IPS DF 6.9 (cell line): ENCODE measurements around the gene KLHL21.
"Not testable (repeated sequence)": the region's sequence is repeated elsewhere in the genome, so short reads cannot be mapped to it uniquely, and the experiment has no call there.

Source experiments
- DNase-seq: peaks from one replicate; pipeline ENCODE4 v3.0.0-alpha.2; 2013; ENCODE audit warnings: low read depth, low spot score
- H3K27ac ChIP-seq: one replicate; pipeline ENCODE4 v1.5.1; 2013; ENCODE audit warnings: low read length, control low read depth
- H3K27me3 ChIP-seq: 2 replicates; pipeline ENCODE4 v1.6.1; 2013; ENCODE audit warnings: mild to moderate bottlenecking, low read length; ENCODE audit not compliant: control insufficient read depth, insufficient read depth
- H3K36me3 ChIP-seq: 2 replicates; pipeline ENCODE4 v1.6.1; 2013; ENCODE audit warnings: low read length; ENCODE audit not compliant: control insufficient read depth, insufficient read depth
- H3K4me1 ChIP-seq: 2 replicates; pipeline ENCODE4 v1.6.1; 2013; ENCODE audit warnings: low read length; ENCODE audit not compliant: control insufficient read depth, insufficient read depth
- H3K4me3 ChIP-seq: 2 replicates; pipeline ENCODE4 v1.5.1; 2013; ENCODE audit warnings: mild to moderate bottlenecking, low read length
- H3K9me3 ChIP-seq: 2 replicates; pipeline ENCODE4 v1.6.1; 2013; ENCODE audit warnings: low read length, inconsistent platforms; ENCODE audit not compliant: control insufficient read depth, insufficient read depth
- WGBS: extraction: QIAGEN DNeasy Blood & Tissue Kit; methylation state at CpG from one replicate; pipeline ENCODE4 v1.1.7; 2013; ENCODE audit warnings: mixed read lengths, missing lambda C conversion rate; ENCODE audit not compliant: insufficient read length, insufficient coverage; 5-methylcytosine and 5-hydroxymethylcytosine counted together

The KLHL21 gene

GRCh38 chr1:6602669-6603237, at the start of gene KLHL21:
Gene KLHL21, minus strand, starts transcription at chr1:6602869. Its CDS starts 52 bp downstream, at chr1:6602817.
- no peak for DNase-seq
- no peak within 1 kb of the TSS for H3K27ac ChIP-seq
- H3K27me3 ChIP-seq: no peaks in the 10 kb centered on the region
- H3K9me3 ChIP-seq: no peaks in the 10 kb centered on the region
- H3K4me3 ChIP-seq: peak within 1 kb of the TSS; percentile 75
- H3K36me3 ChIP-seq: peaks cover 10% of the 10 kb centered on the region
- no CpG with 5 or more reads among the region's 84 CpGs for WGBS
- no peaks in the 10 kb centered on the region for H3K4me1 ChIP-seq

GRCh38 chr1:6651909-6652308, 49.2 kb upstream of the KLHL21 start:
- H3K9me3 ChIP-seq: no peaks in the 10 kb centered on the region
- no peak overlapping the region for H3K4me3 ChIP-seq
- H3K27me3 ChIP-seq: no peaks in the 10 kb centered on the region
- H3K36me3 ChIP-seq: peaks cover 11% of the 10 kb centered on the region; the same call in 1 of the 2 replicates
- no peaks in the 10 kb centered on the region for H3K4me1 ChIP-seq
- WGBS: no CpG with 5 or more reads among the region's 17 CpGs
- no peak for DNase-seq
- no peak overlapping the region for H3K27ac ChIP-seq

DNA sequence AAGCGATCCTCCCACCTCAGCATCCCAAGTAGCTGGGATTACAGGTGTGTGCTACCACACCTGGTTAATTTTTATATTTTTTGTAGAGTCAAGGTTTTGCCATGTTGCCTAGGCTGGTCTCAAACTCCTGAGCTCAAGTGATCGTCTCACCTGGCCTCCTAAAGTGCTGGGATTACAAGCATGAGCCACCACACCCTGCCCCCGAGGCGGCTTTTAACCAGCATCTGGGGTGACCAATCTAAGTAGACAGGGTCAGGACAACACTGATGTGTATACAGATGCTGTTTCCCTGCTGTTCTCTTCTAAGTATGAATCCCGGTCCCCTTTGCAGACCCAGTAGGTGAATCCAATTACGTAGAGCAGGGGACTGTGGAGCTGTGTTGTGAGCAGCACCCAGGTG, 45.9 kb upstream of the KLHL21 start:
- no CpG with 5 or more reads among the region's 6 CpGs for WGBS
- Histone ChIP-seq H3K4me1 (no peaks in the 10 kb centered on the region), H3K4me3 (no peak overlapping the region), H3K36me3 (peaks cover 26% of the 10 kb centered on the region), H3K27me3 (no peaks in the 10 kb centered on the region), H3K27ac (no peak overlapping the region), H3K9me3 (no peaks in the 10 kb centered on the region)
- DNase-seq: no peak

- no peak for DNase-seq
- no peak overlapping the region for H3K27ac ChIP-seq
- WGBS: no CpG with 5 or more reads among the region's 10 CpGs
- no peaks in the 10 kb centered on the region for H3K9me3 ChIP-seq
- H3K4me3 ChIP-seq: no peak overlapping the region
- H3K36me3 ChIP-seq: peaks cover 32% of the 10 kb centered on the region
- no peaks in the 10 kb centered on the region for H3K27me3 ChIP-seq
- H3K4me1 ChIP-seq: no peaks in the 10 kb centered on the region
Measured at GRCh38 chr1:6646499-6647148, 44.0 kb upstream of the KLHL21 start.

GRCh38 chr1:6645018-6645417, 42.3 kb upstream of the KLHL21 start:
- Histone ChIP-seq H3K27me3 (no peaks in the 10 kb centered on the region), H3K4me3 (no peak overlapping the region), H3K9me3 (no peaks in the 10 kb centered on the region), H3K4me1 (no peaks in the 10 kb centered on the region), H3K36me3 (peaks cover 28% of the 10 kb centered on the region), H3K27ac (no peak overlapping the region)
- WGBS: no CpG with 5 or more reads among the region's 7 CpGs
- no peak for DNase-seq

DNA sequence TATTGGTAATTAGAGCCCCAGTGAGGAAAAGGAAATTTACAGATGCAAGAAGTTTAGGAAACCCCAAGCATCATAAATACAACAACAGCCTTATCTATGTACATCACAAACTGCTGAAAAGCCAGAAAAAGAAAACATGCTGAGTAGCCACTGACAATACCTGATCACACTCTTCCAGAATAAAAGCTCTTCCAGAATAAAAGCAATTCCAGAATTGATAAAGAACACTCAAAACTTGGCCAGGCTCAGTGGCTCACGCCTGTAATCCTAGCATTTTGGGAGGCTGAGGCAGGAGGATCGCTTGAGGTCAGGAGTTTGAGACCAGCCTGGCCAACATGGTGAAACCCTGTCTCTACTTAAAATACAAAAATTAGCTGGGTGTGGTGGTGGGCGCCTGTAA, 38.2 kb upstream of the KLHL21 start:
- H3K36me3 ChIP-seq: peaks cover 56% of the 10 kb centered on the region
- H3K27me3 ChIP-seq, DNase-seq, H3K27ac ChIP-seq, H3K4me3 ChIP-seq, H3K9me3 ChIP-seq, H3K4me1 ChIP-seq: not testable (repeated sequence)
- WGBS: no CpG with 5 or more reads among the region's 3 CpGs

DNA sequence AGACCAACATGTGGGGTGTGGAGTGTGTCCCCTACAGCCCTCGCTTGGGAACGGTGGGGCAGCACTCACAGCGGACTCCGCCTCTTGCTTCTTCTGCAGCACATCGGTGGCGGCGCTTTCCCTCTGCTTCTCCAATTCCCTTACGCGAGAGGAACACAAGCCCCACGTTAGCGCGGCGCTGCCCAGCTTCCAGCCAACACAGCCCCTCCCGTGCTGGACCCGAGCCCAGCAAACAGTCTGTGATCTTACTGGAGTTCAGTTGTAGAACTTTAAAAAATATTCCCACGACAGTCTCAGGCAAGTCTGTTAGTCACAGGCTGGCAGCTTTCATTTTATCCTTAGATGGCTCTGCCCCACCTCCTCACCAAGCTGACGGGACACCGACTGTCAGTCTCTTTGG, 35.6 kb upstream of the KLHL21 start:
- H3K4me3 ChIP-seq: no peak overlapping the region
- H3K9me3 ChIP-seq: no peaks in the 10 kb centered on the region
- no CpG with 5 or more reads among the region's 18 CpGs for WGBS
- peaks cover 45% of the 10 kb centered on the region for H3K36me3 ChIP-seq
- DNase-seq: no peak
- H3K27me3 ChIP-seq: no peaks in the 10 kb centered on the region
- H3K4me1 ChIP-seq: no peaks in the 10 kb centered on the region
- H3K27ac ChIP-seq: no peak overlapping the region

DNA sequence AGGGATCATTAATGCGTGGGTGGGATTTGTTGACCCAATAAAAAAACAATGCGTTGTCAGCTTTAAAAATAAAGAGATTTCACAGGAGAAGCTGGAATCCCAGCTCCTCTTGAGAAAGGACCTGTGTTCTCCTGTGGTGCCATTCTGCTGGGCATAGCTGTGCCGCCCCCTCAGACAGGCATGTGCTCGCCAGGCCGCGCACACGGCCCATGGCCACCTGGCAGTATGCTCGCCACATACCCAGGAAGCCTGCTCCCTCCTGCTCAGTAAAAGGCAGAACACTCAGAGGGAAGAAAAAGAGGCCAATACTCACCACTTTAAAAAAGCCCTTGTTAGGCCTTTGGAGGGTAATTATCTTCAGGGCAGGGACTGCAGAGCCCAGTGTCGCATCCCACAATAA, 35.1 kb upstream of the KLHL21 start:
- Histone ChIP-seq H3K9me3 (no peaks in the 10 kb centered on the region), H3K4me1 (no peaks in the 10 kb centered on the region), H3K27me3 (no peaks in the 10 kb centered on the region), H3K4me3 (no peak overlapping the region), H3K27ac (no peak overlapping the region), H3K36me3 (peaks cover 44% of the 10 kb centered on the region)
- no CpG with 5 or more reads among the region's 9 CpGs for WGBS
- DNase-seq: no peak

DNA sequence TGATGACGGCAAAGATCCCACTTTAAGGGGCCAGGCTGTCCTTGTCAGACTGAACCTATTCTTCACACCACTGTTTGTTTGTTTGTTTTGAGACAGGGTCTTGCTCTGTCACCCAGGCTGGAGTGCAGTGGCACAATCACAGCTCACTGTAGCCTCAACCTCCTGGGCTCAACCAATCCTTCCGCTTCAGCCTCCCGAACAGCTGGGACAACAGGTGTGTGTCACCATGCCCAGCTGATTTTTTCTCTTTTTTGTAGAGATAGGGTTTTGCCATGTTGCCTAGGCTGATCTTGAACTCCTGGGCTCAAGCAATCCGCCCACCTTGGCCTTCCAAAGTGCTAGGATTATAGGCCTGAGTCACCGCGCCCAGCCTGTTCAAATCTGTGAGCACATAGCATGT, 34.1 kb upstream of the KLHL21 start:
- not testable (repeated sequence) for H3K27me3 ChIP-seq, H3K4me3 ChIP-seq, H3K4me1 ChIP-seq, DNase-seq, H3K9me3 ChIP-seq, H3K27ac ChIP-seq
- H3K36me3 ChIP-seq: peaks cover 41% of the 10 kb centered on the region
- WGBS: no CpG with 5 or more reads among the region's 6 CpGs

- Histone ChIP-seq H3K27me3 (no peaks in the 10 kb centered on the region), H3K36me3 (peaks cover 40% of the 10 kb centered on the region), H3K9me3 (no peaks in the 10 kb centered on the region), H3K4me1 (no peaks in the 10 kb centered on the region), H3K4me3 (no peak overlapping the region), H3K27ac (no peak overlapping the region)
- WGBS: no CpG with 5 or more reads among the region's 16 CpGs
- DNase-seq: no peak
Measured at GRCh38 chr1:6635910-6636760, 33.5 kb upstream of the KLHL21 start.
